Neural crest cell (in vitro differentiated cells): Measurements from ENCODE around the gene MAP7D2. TPM values are rescaled to one million over a fixed set of nuclear protein-coding genes. Genes with fewer than 3 reads are reported as not detected.

ENCODE experiments used
- DNase-seq: peaks from one replicate; pipeline ENCODE4 v3.0.0; 2021; ENCODE audit warnings: low read depth, mixed read lengths, low spot score
- H3K27ac Mint-ChIP-seq: one replicate; pipeline ENCODE4 v1.8.0; 2021; ENCODE audit warnings: mild to moderate bottlenecking, mixed read lengths; ENCODE audit not compliant: unreplicated experiment
- H3K27me3 Mint-ChIP-seq: 2 replicates; pipeline ENCODE4 v1.8.0; 2021; ENCODE audit warnings: low read depth, mild to moderate bottlenecking, mixed read lengths
- H3K36me3 Mint-ChIP-seq: 2 replicates; pipeline ENCODE4 v1.8.0; 2021; ENCODE audit warnings: low read depth, mild to moderate bottlenecking, mixed read lengths
- H3K4me1 Mint-ChIP-seq: 2 replicates; pipeline ENCODE4 v1.8.0; 2021; ENCODE audit warnings: mixed read lengths
- H3K4me3 Mint-ChIP-seq: one replicate; pipeline ENCODE4 v1.8.0; 2021; ENCODE audit warnings: mild to moderate bottlenecking, mixed read lengths
- H3K9me3 Mint-ChIP-seq: 2 replicates; pipeline ENCODE4 v1.8.0; 2021; ENCODE audit warnings: mixed read lengths
- CTCF ChIP-seq: fragments of 200-600 bp; sonication (generic); conservative IDR thresholded peaks from 2 replicates; pipeline ENCODE4 v1.5.0; 2021; ENCODE audit warnings: antibody characterized with exemption, mild to moderate bottlenecking
- total RNA-seq: library from RNA; stranded (reverse); gene quantifications from 2 replicates; pipeline ENCODE4 v1.2.1, GENCODE V29; 2021

The MAP7D2 gene
- total RNA-seq, 1 donor from 2014 or later = 6.5 TPM

GRCh38 chrX:19987856-19988255 is 128.9 kb downstream of the MAP7D2 start:
- DNase-seq = no peak
- Mint-ChIP-seq H3K4me3 (peak overlapping the region; percentile 36), H3K9me3 (peaks cover 7% of the 10 kb centered on the region), H3K36me3 (peaks cover 5% of the 10 kb centered on the region), H3K27me3 (no peaks in the 10 kb centered on the region), H3K27ac (no peak overlapping the region), H3K4me1 (peaks cover 7% of the 10 kb centered on the region)
- TF ChIP-seq CTCF = no peak

- Mint-ChIP-seq H3K9me3 (peaks cover 4% of the 10 kb centered on the region), H3K27ac (no peak overlapping the region), H3K4me1 (peaks cover 9% of the 10 kb centered on the region), H3K4me3 (no peak overlapping the region), H3K27me3 (no peaks in the 10 kb centered on the region), H3K36me3 (peaks cover 5% of the 10 kb centered on the region)
- no peak for DNase-seq
- no peak for TF ChIP-seq CTCF
Observed at GRCh38 chrX:19986531-19986930, 130.2 kb downstream of the MAP7D2 start.

- Mint-ChIP-seq H3K9me3 (peaks cover 8% of the 10 kb centered on the region), H3K36me3 (peaks cover 18% of the 10 kb centered on the region), H3K27me3 (no peaks in the 10 kb centered on the region), H3K4me1 (peaks cover 5% of the 10 kb centered on the region), H3K4me3 (no peak overlapping the region), H3K27ac (peak overlapping the region; percentile 44)
- DNase-seq = no peak
- TF ChIP-seq CTCF = no peak
Observed at GRCh38 chrX:19981947-19982346, 134.8 kb downstream of the MAP7D2 start.

GRCh38 chrX:19975845-19976244 is 140.9 kb downstream of the MAP7D2 start:
- H3K36me3 Mint-ChIP-seq = peaks cover 20% of the 10 kb centered on the region
- TF ChIP-seq CTCF = no peak
- no peaks in the 10 kb centered on the region for H3K27me3 Mint-ChIP-seq
- H3K27ac Mint-ChIP-seq = no peak overlapping the region
- no peaks in the 10 kb centered on the region for H3K4me1 Mint-ChIP-seq
- no peak overlapping the region for H3K4me3 Mint-ChIP-seq
- peaks cover 12% of the 10 kb centered on the region for H3K9me3 Mint-ChIP-seq
- DNase-seq = no peak

- peaks cover 14% of the 10 kb centered on the region for H3K36me3 Mint-ChIP-seq
- H3K4me3 Mint-ChIP-seq = no peak overlapping the region
- H3K9me3 Mint-ChIP-seq = peaks cover 6% of the 10 kb centered on the region
- DNase-seq = no peak
- TF ChIP-seq CTCF = no peak
- H3K27ac Mint-ChIP-seq = no peak overlapping the region
- no peaks in the 10 kb centered on the region for H3K4me1 Mint-ChIP-seq
- no peaks in the 10 kb centered on the region for H3K27me3 Mint-ChIP-seq
Observed at GRCh38 chrX:19972984-19973383, 143.7 kb downstream of the MAP7D2 start.

- peaks cover 12% of the 10 kb centered on the region for H3K36me3 Mint-ChIP-seq
- no peaks in the 10 kb centered on the region for H3K27me3 Mint-ChIP-seq
- H3K27ac Mint-ChIP-seq = no peak overlapping the region
- DNase-seq = no peak
- no peaks in the 10 kb centered on the region for H3K9me3 Mint-ChIP-seq
- no peak overlapping the region for H3K4me3 Mint-ChIP-seq
- no peaks in the 10 kb centered on the region for H3K4me1 Mint-ChIP-seq
- no peak for TF ChIP-seq CTCF
Observed at GRCh38 chrX:19968276-19968675, 148.4 kb downstream of the MAP7D2 start.
